Brain microvascular endothelial cell (primary cell): Measurements from ENCODE around the gene PACRG.

Experiments used
- DNase-seq: peaks from one replicate; pipeline ENCODE4 v3.0.0-alpha.2; 2020
- H3K27ac ChIP-seq: fragments of 250-450 bp; sonication (Bioruptor Pico); 2 replicates; pipeline ENCODE4 v1.5.1; 2020; ENCODE audit warnings: mild to moderate bottlenecking, moderate library complexity
- H3K27me3 ChIP-seq: fragments of 250-450 bp; sonication (Bioruptor Pico); replicated peaks from 2 replicates; pipeline ENCODE4 v1.5.1; 2020; ENCODE audit warnings: mild to moderate bottlenecking
- H3K36me3 ChIP-seq: fragments of 250-450 bp; sonication (Bioruptor Pico); replicated peaks from 2 replicates; pipeline ENCODE4 v1.5.1; 2020; ENCODE audit warnings: mild to moderate bottlenecking
- H3K4me3 ChIP-seq: 2 replicates; pipeline ENCODE4 v1.5.1; 2011; ENCODE audit warnings: low read depth, mild to moderate bottlenecking, control low read depth, low read length, moderate library complexity
- in situ Hi-C: cut with HindIII; loops from 2 replicates; pipeline ENCODE4 v1.10.0; 2017; ENCODE audit warnings: low sequenced_read_pairs, low pct_ligation_motif_present
- TF ChIP-seq, protein P1 (sequence below): IDR thresholded peaks from 2 replicates; pipeline ENCODE4 v1.5.1; 2011; ENCODE audit warnings: low read depth, mild to moderate bottlenecking, moderate library complexity, low read length, control low read depth, inconsistent platforms; ENCODE audit errors: missing control alignments

The PACRG gene

DNA sequence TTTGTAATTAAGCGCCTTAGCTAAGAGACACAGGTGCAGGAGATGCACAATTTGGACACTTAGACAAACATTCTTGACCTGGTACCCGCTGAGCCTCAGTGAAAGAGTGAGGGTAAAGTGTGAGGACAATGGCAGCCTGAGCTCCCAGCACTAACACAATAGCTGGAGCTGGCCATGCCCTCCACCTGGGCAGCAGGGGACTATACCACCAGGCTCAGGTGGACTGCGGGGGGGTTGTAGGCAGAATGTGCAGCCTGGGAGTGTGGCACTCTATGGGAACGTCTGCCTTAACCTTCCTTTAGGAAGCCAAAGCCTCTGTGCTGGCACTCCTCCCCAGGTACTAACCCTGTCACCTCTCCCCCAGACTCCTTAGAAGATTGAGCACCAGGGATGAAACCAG, 23.8 kb upstream of the PACRG start:
- no peaks in the 10 kb centered on the region for H3K27me3 ChIP-seq
- no peaks in the 10 kb centered on the region for H3K36me3 ChIP-seq
- TF ChIP-seq, protein P1, sequence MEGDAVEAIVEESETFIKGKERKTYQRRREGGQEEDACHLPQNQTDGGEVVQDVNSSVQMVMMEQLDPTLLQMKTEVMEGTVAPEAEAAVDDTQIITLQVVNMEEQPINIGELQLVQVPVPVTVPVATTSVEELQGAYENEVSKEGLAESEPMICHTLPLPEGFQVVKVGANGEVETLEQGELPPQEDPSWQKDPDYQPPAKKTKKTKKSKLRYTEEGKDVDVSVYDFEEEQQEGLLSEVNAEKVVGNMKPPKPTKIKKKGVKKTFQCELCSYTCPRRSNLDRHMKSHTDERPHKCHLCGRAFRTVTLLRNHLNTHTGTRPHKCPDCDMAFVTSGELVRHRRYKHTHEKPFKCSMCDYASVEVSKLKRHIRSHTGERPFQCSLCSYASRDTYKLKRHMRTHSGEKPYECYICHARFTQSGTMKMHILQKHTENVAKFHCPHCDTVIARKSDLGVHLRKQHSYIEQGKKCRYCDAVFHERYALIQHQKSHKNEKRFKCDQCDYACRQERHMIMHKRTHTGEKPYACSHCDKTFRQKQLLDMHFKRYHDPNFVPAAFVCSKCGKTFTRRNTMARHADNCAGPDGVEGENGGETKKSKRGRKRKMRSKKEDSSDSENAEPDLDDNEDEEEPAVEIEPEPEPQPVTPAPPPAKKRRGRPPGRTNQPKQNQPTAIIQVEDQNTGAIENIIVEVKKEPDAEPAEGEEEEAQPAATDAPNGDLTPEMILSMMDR = no peak
- no peak overlapping the region for H3K4me3 ChIP-seq
- in situ Hi-C loops = no loop called here
- DNase-seq = no peak
- H3K27ac ChIP-seq = no peak overlapping the region

DNA sequence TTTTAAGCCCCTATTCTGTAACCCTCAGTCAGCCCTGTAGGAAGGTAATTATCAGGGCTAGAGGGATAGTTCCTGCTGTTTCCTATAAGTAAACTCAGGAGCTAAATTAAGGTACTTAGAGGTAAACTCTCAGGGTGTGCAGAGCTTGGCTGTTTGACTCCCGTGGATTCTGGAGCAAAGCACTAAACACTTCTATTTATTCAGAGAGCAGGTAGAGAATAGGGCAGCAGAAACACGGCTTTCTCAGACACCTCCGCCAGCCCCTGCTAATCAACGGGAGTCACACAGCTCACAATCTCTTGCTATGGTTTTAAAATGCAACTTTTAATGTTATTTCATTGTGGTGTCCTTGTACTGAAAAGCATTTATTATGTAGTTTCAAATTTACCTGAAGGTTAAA, 22.0 kb upstream of the PACRG start:
- in situ Hi-C loops = no loop called here
- DNase-seq = no peak
- TF ChIP-seq, protein P1 = no peak

DNA sequence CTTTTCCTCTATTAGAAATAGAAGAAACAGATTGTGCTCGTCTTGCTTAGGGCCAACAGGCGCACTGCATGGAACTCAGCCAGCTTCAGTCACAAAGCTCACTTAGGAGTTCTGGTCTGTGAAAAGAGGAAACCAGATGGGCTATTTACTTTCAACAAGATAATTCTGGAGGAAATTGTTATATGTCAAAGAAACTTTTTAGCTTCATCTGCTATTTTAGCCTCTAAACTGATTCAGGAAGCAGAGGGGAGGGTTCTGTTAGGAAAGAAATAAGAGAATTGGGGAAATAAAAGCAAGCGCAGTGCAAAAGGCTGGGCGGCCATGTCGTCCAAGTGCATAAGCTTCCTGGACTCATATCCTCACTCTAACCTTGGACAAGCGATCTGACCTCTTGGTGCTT, 21.5 kb upstream of the PACRG start:
- Histone ChIP-seq H3K27me3 (no peaks in the 10 kb centered on the region), H3K36me3 (no peaks in the 10 kb centered on the region), H3K4me3 (no peak overlapping the region), H3K27ac (no peak overlapping the region)
- TF ChIP-seq, protein P1 = no peak
- in situ Hi-C loops = no loop called here
- DNase-seq = no peak

More for the DNA sequence above, 22.0 kb upstream of the PACRG start:
- no peak overlapping the region for H3K4me3 ChIP-seq
- H3K27ac ChIP-seq = no peak overlapping the region
- no peaks in the 10 kb centered on the region for H3K27me3 ChIP-seq
- no peaks in the 10 kb centered on the region for H3K36me3 ChIP-seq

DNA sequence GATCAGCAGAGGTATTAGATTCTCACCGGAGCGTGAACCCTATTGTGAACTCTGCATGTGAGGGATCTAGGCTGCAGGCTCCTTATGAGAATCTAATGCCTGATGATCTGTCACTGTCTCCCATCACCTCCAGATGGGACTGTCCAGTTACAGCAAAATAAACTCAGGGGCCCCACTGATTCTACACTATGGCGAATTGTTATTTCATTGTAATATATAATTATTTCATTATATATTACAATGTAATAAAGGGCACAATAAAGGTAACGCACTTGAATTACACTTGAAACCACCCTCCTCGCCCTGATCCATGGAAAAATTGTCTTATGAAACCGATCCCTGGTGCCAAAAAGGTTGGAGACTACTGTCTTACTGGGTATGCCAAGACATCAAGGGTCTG, 18.8 kb upstream of the PACRG start:
- in situ Hi-C loops = no loop called here
- no peak overlapping the region for H3K27ac ChIP-seq
- no peak overlapping the region for H3K4me3 ChIP-seq
- H3K36me3 ChIP-seq = no peaks in the 10 kb centered on the region
- no peaks in the 10 kb centered on the region for H3K27me3 ChIP-seq
- TF ChIP-seq, protein P1 = no peak
- no peak for DNase-seq

DNA sequence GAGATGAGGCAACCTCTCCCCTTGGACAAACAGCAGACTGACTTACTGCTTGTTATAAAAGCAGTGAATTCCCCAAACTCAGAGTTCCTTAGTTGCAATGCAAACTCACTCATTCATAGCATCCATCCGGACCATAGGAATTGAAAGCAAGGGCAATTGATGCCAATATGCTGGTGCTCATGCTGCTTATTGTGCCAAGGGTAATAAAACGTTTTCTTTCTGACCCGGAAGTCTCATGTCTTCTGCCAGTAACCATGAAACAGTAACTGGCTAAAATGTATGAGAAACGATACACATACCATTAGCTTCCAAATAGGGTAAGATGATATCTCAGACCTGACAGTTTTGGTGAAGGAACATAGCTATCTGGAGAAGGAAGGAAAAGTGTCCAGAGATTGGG, 18.3 kb upstream of the PACRG start:
- in situ Hi-C loops = no loop called here
- Histone ChIP-seq H3K27me3 (no peaks in the 10 kb centered on the region), H3K4me3 (no peak overlapping the region), H3K36me3 (no peaks in the 10 kb centered on the region), H3K27ac (no peak overlapping the region)
- TF ChIP-seq, protein P1 = no peak
- no peak for DNase-seq

DNA sequence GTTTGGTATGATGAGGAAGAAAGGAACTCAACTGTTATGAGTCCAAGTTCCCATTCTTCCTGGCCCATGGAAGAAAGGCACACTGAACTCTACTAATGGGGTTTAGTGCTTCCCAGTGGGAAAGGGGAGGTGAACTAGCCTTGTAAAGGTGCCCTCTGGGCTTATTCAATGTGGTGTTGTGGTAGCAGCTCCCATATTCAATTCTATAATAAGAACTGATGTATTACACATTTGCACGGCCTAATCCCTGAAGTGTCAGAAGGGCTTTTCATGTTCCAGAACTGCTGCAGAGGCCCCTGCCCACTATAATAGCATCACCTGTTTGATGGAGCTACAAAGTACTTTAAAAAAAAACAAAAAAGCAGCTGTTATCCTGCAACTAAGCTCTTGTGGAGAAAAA, 17.4 kb upstream of the PACRG start:
- TF ChIP-seq, protein P1 = no peak
- DNase-seq = no peak
- in situ Hi-C loops = no loop called here

More for the DNA sequence above, 17.4 kb upstream of the PACRG start:
- Histone ChIP-seq H3K4me3 (no peak overlapping the region), H3K27ac (no peak overlapping the region), H3K36me3 (no peaks in the 10 kb centered on the region), H3K27me3 (no peaks in the 10 kb centered on the region)
